Daoy (cell line): Measurements from ENCODE around the gene KCNN3. TPM values are rescaled to one million over a fixed set of nuclear protein-coding genes. Genes with fewer than 3 reads are reported as not detected.
"Not testable (repeated sequence)": the region's sequence is repeated elsewhere in the genome, so short reads cannot be mapped to it uniquely, and the experiment has no call there.

Source experiments
- DNase-seq: peaks from one replicate; pipeline ENCODE4 v3.0.0-alpha.2; 2015; ENCODE audit warnings: low read depth
- total RNA-seq: library from RNA; depleted of rRNA; stranded (reverse); fragments of >200 nt; shearing (Covaris generic); gene quantifications from 2 replicates; pipeline ENCODE4 v1.2.3, GENCODE V29; 2014

The KCNN3 gene
- total RNA-seq, 1 experiment from 2014 or later, result 9.1 TPM

- no peak for DNase-seq
These were observed 164.5 kb downstream of the KCNN3 start for GRCh38 chr1:154705544-154705943.

DNA sequence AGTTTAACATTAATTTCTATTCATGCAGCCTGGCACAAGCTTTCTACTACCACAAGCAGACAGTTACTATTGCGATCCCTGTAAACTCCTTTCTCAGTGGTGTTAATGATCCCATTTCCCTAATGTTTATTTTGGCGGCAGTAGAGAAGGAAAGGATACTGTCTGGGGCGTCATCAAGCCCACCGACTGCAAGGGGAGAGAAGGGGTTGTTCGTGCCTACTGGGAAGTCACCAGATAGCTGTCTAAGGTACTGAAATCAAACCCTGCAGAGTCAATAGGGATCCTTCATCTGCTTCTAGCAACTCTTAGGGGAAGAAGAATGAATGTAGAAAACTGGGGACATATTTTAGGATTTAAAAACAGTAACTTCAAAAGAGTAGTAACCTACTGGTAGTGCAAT is 166.9 kb downstream of the KCNN3 start:
- DNase-seq, result no peak

DNA sequence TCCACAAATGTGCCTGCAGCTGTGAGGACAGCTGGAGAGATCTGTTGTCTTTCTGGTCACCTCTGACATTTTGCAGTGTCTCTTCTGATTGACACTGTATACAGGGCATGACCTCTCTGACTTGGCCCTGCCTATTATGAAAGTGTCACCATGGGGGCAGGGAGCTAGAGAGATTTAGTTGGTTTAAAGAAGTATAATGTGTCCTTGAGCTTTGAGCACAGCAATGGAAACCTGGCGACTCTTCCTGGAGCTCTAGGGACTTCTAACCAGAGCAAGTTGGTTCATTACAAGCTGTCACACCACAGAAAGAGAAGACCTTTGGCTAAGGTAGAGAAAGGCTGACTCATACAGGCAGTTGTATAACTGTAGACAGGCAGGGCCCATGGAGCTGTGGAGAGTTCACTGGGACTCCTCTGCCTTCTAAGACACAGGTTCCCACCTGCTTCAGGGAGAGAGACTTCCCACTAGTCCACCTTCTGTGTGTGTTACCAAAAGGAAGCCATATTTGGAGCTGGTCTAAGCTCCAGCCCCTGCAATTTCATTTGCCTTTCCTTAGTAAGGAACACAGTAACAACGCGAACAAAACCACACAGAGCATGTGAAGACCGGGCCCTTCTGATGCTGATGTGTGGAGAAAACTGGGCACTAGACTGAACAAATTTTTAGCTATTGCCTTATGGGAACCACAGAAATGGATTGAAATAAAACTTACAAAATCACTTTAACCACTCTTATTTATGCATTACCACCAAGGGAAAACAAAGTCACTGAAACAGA is 171.6 kb downstream of the KCNN3 start:
- DNase-seq, result peak; percentile 18

DNA sequence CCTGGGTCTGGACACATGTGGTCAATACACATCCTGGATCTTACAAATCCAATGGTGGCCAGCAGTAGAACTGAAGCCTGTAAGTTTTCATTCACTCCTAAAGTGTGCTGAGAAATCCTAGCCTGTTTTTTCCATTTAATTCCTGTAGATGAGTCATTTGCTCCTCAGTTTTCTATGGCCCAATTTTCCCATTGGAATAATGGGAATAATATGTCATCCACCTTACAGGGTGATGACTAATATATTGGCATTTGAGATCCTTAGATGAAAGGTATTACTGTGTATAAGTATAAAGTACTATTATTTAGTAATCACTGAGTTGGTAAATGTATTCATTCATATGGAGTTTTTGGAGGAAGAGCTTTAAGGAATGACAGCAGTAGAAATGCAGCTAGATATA is 172.4 kb downstream of the KCNN3 start:
- no peak for DNase-seq

DNA sequence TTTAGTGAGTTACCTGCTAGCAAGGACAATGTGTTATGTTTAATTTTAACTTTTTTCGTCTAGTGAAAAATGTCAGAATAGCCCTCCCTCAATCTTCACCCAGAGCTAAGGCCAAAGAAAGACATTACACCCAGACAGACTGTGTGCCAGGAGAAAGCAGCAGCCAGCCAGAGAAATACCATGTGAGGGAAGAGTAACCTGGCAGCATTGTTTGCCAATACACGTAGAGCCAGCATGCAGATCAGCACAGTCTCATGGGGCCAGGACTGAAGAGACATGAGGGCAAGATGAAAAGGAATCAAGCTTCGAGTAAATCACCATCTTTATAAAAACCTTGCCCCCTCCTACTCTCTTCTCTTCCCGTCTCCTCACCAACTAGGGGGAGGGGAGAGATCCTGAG is 173.6 kb downstream of the KCNN3 start:
- DNase-seq, result no peak

DNA sequence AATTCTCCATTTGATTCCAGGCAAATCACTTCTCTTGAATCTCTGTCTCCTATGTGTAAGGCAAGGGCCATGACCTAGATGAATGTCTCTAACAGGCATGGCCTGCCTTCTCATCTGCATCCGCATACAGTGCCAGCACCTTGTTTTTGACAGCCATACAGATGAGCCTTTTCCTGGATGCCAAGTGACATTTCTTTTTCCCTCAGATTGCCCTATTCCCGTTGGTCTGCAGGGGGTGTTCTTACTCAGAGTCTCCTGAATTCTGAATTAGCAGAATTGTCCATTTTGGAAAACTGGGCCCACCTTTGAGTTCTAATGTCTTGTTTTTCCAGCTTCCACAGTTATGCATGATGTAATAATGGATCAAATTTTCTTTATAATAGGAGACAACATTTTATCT is 174.1 kb downstream of the KCNN3 start:
- no peak for DNase-seq

GRCh38 chr1:154694995-154695394 is 175.1 kb downstream of the KCNN3 start:
- no peak for DNase-seq

DNA sequence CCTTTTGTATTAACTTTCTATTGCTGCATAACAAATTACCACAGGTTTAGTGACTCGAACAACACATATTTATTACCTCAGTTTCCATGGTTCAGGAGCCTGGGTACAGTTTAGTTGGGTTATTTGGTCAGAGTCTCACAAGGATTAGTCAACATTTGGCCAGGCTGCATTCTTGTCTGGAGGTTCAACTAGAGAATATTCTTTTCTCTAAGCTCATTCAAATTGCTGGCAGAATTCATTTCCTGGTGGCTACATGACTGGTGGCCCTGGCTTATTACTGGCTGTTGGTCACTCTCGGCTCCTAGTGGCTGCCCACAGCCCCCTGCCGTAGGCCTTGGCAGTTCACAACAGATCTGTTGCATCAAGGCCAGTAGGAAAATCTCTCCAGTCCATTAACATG is 181.0 kb downstream of the KCNN3 start:
- no peak for DNase-seq

DNA sequence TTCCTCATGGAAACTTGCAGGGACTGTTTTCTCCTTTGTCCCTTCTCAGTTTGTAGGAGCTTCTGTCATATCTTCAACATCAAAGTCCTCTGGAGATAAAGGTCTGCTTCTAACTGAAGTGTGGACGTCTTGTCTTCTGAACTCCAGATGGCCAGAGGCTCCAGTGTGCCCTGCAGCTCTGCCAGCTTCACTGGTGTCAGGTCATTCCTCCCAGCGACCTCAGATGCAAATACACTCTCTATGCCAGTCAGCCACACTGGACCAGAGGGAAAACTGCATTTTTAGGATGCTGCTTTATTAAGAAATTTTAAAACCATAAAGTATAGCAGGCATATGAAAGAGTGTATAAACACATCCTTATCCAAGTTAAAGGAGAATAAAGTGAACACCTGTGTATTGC is 183.6 kb downstream of the KCNN3 start:
- no peak for DNase-seq

GRCh38 chr1:154683820-154684219 is 186.3 kb downstream of the KCNN3 start:
- DNase-seq, result no peak

DNA sequence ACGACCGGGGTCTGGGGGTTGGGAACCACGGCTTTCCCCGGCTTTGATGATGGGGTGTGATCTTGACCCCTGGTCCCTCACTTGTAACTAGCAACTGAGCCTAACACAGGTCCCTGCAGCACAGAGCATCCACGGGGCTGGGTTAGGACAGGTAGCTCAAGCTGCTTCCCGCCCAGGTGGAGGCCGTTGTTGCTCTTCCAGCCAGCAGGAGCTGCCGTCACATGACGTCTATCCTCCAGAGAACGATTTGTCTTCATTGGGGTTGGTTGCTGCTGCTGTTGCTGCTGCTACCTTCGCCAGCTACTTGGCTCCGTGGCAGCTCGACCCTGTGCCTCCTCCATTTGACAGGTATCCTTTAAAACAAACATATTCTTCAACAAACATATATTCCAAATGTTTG is 187.8 kb downstream of the KCNN3 start:
- DNase-seq, result no peak

- DNase-seq, result not testable (repeated sequence)
These were observed 192.2 kb downstream of the KCNN3 start for GRCh38 chr1:154677844-154678243.

DNA sequence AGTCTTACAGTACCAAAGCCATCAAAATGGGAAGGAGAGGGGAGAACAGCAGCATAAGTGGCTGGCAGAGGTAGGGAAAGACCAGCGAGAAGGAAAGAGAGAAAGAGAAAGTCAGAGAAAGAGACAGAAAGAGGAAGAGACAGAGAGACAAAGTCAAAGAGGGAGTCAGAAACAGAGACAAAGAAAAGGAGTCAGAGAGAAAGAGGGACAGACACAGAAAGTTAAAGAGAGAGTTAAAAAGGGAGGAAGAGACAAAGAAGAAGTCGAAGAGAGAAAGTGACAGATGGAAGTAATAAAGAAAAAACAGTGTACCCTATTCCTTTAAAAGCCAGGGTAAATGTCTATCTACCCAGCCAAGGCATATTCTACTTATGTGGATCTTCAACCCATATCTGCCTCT is 193.2 kb downstream of the KCNN3 start:
- not testable (repeated sequence) for DNase-seq

- not testable (repeated sequence) for DNase-seq
These were observed 195.6 kb downstream of the KCNN3 start for GRCh38 chr1:154674456-154674855.

DNA sequence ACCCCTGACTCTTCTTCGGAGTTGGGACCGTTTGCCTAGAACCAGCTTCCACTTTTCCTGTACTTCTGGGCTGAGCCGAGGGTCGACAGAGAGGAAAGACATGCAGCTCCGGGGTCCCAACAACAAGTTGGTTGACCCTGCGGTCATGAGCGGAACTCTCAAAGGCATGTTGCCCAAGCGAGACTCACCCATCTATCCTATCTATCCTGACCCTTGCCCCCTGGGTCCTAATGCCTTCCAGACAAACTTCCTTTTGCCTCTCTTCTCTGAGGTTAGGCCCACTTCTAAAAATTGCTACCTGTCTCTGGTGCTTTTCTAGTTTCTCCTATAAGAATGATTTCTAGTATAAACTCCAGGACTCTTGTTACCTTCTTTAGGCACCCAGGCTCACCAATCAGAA is 197.8 kb downstream of the KCNN3 start:
- not testable (repeated sequence) for DNase-seq

DNA sequence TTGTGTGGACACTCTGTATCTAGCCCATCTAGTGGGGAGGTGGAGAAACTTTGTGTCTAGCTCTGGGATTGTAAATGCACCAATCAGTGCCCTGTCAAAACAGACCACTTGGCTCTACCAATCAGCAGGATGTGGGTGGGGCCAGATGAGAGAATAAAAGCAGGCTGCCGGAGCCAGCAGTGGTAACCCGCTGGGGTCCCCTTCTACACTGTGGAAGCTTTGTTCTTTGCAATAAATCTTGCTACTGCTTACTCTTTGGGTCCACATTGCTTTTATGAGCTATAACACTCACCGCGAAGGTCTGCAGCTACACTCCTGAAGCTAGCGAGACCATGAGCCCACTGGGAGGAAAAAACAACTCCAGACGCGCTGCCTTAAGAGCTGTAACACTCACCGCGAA is 198.7 kb downstream of the KCNN3 start:
- DNase-seq, result not testable (repeated sequence)

DNA sequence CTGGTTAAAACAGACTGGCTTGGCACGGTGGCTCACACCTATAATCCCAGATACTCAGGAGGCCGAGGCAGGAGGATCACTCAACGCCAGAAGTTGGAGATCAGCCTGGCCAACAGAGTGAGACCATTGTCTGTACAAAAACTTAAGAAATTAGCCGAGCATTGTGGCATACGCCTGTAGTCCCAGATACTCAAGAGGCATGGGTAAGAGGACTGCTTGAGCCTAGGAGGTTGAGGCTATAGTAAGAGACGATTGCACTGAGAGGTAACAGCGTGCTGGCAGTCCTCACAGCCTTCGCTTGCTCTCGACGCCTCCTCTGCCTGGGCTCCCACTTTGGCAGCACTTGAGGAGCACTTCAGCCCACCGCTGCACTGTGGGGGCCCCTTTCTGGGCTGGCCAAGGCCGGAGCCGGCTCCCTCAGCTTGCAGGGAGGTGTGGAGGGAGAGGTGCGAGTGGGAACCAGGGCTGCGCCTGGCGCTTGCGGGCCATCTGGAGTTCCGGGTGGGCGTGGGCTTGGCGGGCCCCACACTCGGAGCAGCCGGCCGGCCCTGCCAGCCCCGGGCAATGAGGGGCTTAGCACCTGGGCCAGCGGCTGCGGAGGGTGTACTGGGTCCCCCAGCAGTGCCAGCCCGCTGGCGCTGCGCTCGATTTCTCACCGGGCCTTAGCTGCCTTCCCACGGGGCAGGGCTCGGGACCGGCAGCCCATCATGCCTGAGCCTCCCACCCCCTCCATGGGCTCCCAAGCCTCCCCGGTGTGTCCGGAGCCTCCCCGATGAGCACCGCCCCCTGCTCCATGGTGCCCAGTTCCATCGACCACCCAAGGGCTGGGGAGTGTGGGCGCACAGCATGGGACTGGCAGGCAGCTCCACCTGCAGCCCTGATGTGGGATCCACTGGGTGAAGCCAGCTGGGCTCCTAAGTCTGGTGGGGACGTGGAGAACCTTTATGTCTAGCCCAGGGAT is 199.5 kb downstream of the KCNN3 start:
- not testable (repeated sequence) for DNase-seq

DNA sequence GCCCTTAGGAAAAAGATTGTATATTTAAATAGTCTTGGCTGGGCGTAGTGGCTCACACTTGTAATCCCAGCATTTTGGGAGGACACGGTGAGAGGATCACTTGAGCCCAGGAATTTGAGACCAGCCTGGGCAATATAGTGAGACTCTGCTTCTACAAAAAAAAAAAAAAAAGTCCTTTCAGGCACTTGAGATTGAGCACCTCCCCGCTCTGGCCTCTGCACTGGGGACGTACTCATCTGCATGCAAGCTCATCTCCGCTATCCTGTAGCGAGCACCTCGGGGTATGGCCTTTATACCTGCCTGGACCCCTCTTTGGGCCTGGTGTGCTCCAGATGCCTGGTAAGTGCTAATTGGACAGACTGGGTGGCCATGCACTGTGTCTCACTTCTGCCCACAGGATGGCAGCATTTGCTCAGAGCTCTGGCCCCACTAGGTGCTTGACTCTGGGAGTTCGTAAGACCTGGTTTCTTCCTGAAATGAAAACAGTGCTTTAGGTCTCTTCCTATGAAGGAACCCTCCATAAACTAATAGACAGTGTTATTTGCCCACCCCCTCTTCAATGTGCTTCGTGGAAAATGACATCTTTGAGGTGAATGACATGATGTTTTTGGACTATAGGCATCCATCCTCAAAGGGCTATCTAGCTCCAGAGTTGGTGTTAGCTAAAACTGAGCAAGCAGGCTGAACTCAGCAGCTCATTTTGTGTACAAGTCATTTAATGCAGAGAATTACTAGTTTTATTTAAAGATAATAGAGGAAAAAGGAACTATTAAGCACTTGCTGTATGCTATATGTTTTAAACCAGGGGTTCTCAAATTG is 200.4 kb downstream of the KCNN3 start:
- peak; percentile 83 for DNase-seq

GRCh38 chr1:154666051-154666790 is 203.9 kb downstream of the KCNN3 start:
- no peak for DNase-seq

DNA sequence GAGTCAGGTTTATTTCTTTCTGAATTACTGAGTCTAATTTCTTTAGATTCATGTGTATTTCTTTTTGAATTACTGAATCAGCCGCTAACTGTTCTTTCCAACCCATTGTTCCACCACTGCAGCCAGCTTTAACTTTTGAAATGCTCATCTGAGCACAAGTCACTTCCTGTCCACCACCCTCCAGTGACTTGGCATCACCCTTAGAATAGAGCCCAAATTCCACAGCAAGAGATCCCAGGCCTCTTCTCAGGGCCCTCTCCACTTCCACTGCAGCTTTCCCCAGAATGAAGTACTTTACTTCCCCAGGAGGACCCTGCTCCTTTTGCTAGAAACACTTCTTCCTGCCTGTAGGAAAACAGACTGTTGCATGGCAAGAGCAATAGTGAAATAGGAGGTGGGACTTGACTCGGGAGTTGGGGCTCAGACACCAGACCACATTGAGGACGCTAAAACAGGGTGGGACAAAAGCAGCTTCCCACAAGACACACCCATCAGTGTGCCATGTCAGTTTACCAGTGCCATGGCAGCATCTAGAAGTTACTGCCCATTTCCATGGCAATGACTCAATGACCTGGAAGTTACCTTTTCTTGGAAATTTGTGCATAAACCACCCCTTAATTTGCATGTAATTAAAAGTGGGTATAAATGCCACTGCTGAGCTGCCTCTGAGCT is 205.6 kb downstream of the KCNN3 start:
- no peak for DNase-seq
